SK-N-SH (cell line): ENCODE data around the gene MYBBP1A. TPM values are rescaled to one million over a fixed set of nuclear protein-coding genes. Genes with fewer than 3 reads are reported as not detected.

ENCODE experiments used
- CTCF ChIA-PET: fragments of 300-600, 350-600 bp; formaldehyde crosslinking; extraction: SDS; loops from one replicate; lab custom pipeline; 2021; lab: Yijun Ruan, JAX
- POLR2A ChIA-PET: fragments of 350-600 bp; sonication (Branson Sonifier 250); formaldehyde crosslinking; extraction: SDS; loops from one replicate; lab custom pipeline; 2020; ENCODE audit warnings: antibody characterized with exemption, inconsistent platforms; lab: Yijun Ruan, JAX
- DNase-seq: peaks from one replicate; pipeline ENCODE4 v3.0.0; 2012
- H2AFZ ChIP-seq: fragments of 200-600 bp; sonication (generic); 2 replicates; pipeline ENCODE4 v1.8.1; 2016; ENCODE audit warnings: antibody characterized with exemption, mild to moderate bottlenecking, low read depth
- H3F3A ChIP-seq: fragments of 200-600 bp; sonication (generic); replicated peaks from 2 replicates; pipeline ENCODE3; 2016; ENCODE audit warnings: antibody characterized with exemption, mild to moderate bottlenecking; ENCODE audit not compliant: insufficient read depth
- H3K27ac ChIP-seq, 2 experiments: fragments of 200-500 bp in 1 of 2; fragments of 200-600 bp in 1 of 2; sonication (Bioruptor generic) in 1 of 2; sonication (generic), shearing (Covaris generic) in 1 of 2; 2 replicates each; pipeline versions ENCODE4 v1.5.1 to v1.6.1; 2014 to 2016; ENCODE audit warnings: low read depth in 2 of 2, inconsistent platforms in 1 of 2, low read length in 1 of 2, mild to moderate bottlenecking in 1 of 2, mixed read lengths in 1 of 2
- H3K27me3 ChIP-seq: fragments of 200-600 bp; sonication (generic), shearing (Covaris generic); 2 replicates; pipeline ENCODE4 v1.6.1; 2016; ENCODE audit warnings: mixed run types; ENCODE audit not compliant: insufficient read depth
- H3K36me3 ChIP-seq, 2 experiments: fragments of 200-500 bp in 1 of 2; fragments of 200-600 bp in 1 of 2; sonication (Bioruptor generic) in 1 of 2; sonication (generic) in 1 of 2; replicated peaks in 1 of 2; 2 replicates each; pipeline versions ENCODE3 to v1.5.1; 2014 to 2016; ENCODE audit warnings: low read length in 1 of 2, mild to moderate bottlenecking in 1 of 2; ENCODE audit not compliant: insufficient read depth in 2 of 2, control insufficient read depth in 1 of 2
- H3K4me1 ChIP-seq, 2 experiments: fragments of 200-500 bp in 1 of 2; fragments of 200-600 bp in 1 of 2; sonication (Bioruptor generic) in 1 of 2; sonication (generic), shearing (Covaris generic) in 1 of 2; 2 replicates each; pipeline versions ENCODE4 v1.5.1 to v1.6.1; 2014 to 2016; ENCODE audit warnings: low read depth in 1 of 2, low read length in 1 of 2, mixed run types in 1 of 2; ENCODE audit not compliant: insufficient read depth in 2 of 2, control insufficient read depth in 1 of 2
- H3K4me2 ChIP-seq: fragments of 200-600 bp; sonication (generic), shearing (Covaris generic); 2 replicates; pipeline ENCODE4 v1.6.1; 2017; ENCODE audit warnings: mixed run types
- H3K4me3 ChIP-seq, 2 experiments: fragments of 200-500 bp in 1 of 2; fragments of 200-600 bp in 1 of 2; sonication (Bioruptor generic) in 1 of 2; sonication (generic), shearing (Covaris generic) in 1 of 2; 2 replicates each; pipeline versions ENCODE4 v1.5.1 to v1.8.1; 2014 to 2016; ENCODE audit warnings: low read depth in 2 of 2, inconsistent platforms in 1 of 2, low read length in 1 of 2, mild to moderate bottlenecking in 1 of 2, mixed read lengths in 1 of 2, moderate library complexity in 1 of 2
- H3K79me2 ChIP-seq: fragments of 200-600 bp; sonication (generic); 2 replicates; pipeline ENCODE4 v1.8.1; 2017; ENCODE audit warnings: mild to moderate bottlenecking; ENCODE audit not compliant: insufficient read depth
- H3K9ac ChIP-seq: fragments of 200-600 bp; sonication (generic); 2 replicates; pipeline ENCODE4 v1.6.1; 2017; ENCODE audit warnings: mixed run types
- H3K9me2 ChIP-seq: fragments of 200-600 bp; sonication (generic); 2 replicates; pipeline ENCODE4 v1.6.1; 2017; ENCODE audit warnings: mixed run types
- H3K9me3 ChIP-seq: fragments of 200-600 bp; sonication (generic); 2 replicates; pipeline ENCODE4 v1.6.1; 2017; ENCODE audit warnings: mixed run types, mild to moderate bottlenecking, moderate library complexity
- H4K20me1 ChIP-seq: fragments of 200-600 bp; sonication (generic); 2 replicates; pipeline ENCODE4 v1.6.1; 2017; ENCODE audit warnings: mild to moderate bottlenecking, mixed run types; ENCODE audit not compliant: insufficient read depth
- CHD2 ChIP-seq: fragments of 150-350 bp; IDR thresholded peaks from 2 replicates; pipeline ENCODE4 v1.6.1; 2018; ENCODE audit warnings: low read length; ENCODE audit not compliant: partially characterized antibody
- NFIC ChIP-seq: IDR thresholded peaks from 2 replicates; pipeline ENCODE4 v1.4.0; 2012; ENCODE audit warnings: borderline replicate concordance
- RFX5 ChIP-seq: IDR thresholded peaks from 2 replicates; pipeline ENCODE4 v1.6.1; 2012; ENCODE audit warnings: mild to moderate bottlenecking, improper control_type of control experiment, low read length
- SIN3A ChIP-seq: IDR thresholded peaks from 2 replicates; pipeline ENCODE4 v1.6.1; 2012; ENCODE audit warnings: low read depth, mild to moderate bottlenecking, low read length, moderate library complexity, borderline replicate concordance
- WGBS: methylation state at CpG from one replicate; pipeline ENCODE4 v1.1.6; 2017; ENCODE audit warnings: low lambda C conversion rate; 5-methylcytosine and 5-hydroxymethylcytosine counted together
- polyA plus RNA-seq, 3 experiments: library from polyadenylated mRNA; depleted of rRNA; stranded (reverse); fragments of >200 nt; gene quantifications; 2 replicates each; pipeline ENCODE4 v1.2.3, GENCODE V29; 2012
- TF ChIP-seq, protein P1 (sequence below): IDR thresholded peaks from 2 replicates; pipeline ENCODE4 v1.4.0; 2012; ENCODE audit warnings: low read depth, borderline replicate concordance
- TF ChIP-seq, protein P2 (sequence below): IDR thresholded peaks from 2 replicates; pipeline ENCODE4 v1.6.1; 2012; ENCODE audit warnings: mild to moderate bottlenecking, low read depth, low read length, moderate library complexity
- TF ChIP-seq, protein P3 (sequence below): IDR thresholded peaks from 2 replicates; pipeline ENCODE4 v1.4.0; 2012; ENCODE audit warnings: low read depth

The MYBBP1A gene
- polyA plus RNA-seq, 1 of the 3 experiments (the other 2 are of a cell fraction) = 93.0 TPM

DNA sequence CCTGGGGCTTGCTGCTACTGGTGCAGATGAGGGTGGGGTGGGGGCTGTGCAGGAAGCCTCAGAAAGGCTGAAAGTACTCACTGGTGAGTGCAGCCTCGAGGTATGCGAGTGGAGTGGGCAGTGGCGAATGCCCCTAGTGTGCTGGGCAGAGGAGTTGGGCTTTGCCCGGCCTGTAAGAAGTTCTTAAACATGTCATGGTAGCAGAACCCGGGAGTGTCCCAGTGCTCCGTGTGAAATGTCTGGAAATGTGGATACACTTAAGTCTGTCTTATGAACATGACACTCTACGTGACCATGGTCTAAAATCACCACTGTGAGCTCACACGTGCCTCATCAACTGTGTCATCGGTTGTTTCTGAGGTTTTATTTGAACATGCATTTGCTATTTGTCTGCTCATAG, 30.9 kb upstream of the MYBBP1A start:
- Histone ChIP-seq H3K79me2 (no peaks in the 10 kb centered on the region), H2AFZ (no peak overlapping the region), H3K9me2 (no peaks in the 10 kb centered on the region), H4K20me1 (no peaks in the 10 kb centered on the region), H3K4me2 (no peak overlapping the region), H3K4me1 (peaks cover 0 to 27% of the 10 kb centered on the region in 2 experiments; a peak in 1 of 4 replicates), H3K9ac (no peak overlapping the region), H3K27ac (no peak overlapping the region), H3F3A (no peaks in the 10 kb centered on the region), H3K9me3 (no peaks in the 10 kb centered on the region), H3K27me3 (peaks cover 72% of the 10 kb centered on the region), H3K4me3 (no peak overlapping the region), H3K36me3 (no peaks in the 10 kb centered on the region)
- no peak for DNase-seq
- CTCF ChIA-PET = interaction anchor here (0.7 to 9.7 kb wide), 3 partner anchors 20 to 94 kb away, joined by 3 to 75 read pairs (median 22); no protein-coding TSS in a partner anchor
- POLR2A ChIA-PET = no interaction called here
- TF ChIP-seq, protein P1, sequence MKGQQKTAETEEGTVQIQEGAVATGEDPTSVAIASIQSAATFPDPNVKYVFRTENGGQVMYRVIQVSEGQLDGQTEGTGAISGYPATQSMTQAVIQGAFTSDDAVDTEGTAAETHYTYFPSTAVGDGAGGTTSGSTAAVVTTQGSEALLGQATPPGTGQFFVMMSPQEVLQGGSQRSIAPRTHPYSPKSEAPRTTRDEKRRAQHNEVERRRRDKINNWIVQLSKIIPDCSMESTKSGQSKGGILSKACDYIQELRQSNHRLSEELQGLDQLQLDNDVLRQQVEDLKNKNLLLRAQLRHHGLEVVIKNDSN = no peak
- TF ChIP-seq, protein P2, sequence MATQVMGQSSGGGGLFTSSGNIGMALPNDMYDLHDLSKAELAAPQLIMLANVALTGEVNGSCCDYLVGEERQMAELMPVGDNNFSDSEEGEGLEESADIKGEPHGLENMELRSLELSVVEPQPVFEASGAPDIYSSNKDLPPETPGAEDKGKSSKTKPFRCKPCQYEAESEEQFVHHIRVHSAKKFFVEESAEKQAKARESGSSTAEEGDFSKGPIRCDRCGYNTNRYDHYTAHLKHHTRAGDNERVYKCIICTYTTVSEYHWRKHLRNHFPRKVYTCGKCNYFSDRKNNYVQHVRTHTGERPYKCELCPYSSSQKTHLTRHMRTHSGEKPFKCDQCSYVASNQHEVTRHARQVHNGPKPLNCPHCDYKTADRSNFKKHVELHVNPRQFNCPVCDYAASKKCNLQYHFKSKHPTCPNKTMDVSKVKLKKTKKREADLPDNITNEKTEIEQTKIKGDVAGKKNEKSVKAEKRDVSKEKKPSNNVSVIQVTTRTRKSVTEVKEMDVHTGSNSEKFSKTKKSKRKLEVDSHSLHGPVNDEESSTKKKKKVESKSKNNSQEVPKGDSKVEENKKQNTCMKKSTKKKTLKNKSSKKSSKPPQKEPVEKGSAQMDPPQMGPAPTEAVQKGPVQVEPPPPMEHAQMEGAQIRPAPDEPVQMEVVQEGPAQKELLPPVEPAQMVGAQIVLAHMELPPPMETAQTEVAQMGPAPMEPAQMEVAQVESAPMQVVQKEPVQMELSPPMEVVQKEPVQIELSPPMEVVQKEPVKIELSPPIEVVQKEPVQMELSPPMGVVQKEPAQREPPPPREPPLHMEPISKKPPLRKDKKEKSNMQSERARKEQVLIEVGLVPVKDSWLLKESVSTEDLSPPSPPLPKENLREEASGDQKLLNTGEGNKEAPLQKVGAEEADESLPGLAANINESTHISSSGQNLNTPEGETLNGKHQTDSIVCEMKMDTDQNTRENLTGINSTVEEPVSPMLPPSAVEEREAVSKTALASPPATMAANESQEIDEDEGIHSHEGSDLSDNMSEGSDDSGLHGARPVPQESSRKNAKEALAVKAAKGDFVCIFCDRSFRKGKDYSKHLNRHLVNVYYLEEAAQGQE = no peak
- TF ChIP-seq, protein P3, sequence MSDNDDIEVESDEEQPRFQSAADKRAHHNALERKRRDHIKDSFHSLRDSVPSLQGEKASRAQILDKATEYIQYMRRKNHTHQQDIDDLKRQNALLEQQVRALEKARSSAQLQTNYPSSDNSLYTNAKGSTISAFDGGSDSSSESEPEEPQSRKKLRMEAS = no peak
- TF ChIP-seq NFIC = no peak
- 77% methylated on average over 9 of the region's 9 CpGs for WGBS

DNA sequence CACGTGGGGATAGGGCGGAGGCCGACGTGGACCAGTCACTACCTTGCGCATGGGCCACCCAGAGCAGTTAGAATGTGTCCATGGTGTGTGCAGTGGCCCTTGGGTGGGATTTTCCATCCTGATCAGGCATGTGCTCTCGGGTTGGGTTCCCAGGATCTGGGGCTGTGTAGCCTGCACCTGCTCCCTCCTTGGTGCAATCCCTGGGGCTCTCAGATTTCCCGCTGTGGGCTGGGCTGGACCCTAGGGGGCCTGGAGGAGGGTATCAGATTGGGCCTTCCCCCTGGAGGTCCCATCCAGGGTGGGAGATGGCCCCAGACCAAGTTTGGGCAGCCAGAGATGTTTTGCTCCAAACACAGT, 30.4 kb upstream of the MYBBP1A start:
- Histone ChIP-seq H2AFZ (no peak overlapping the region), H3K27me3 (peaks cover 68% of the 10 kb centered on the region), H3K9ac (no peak overlapping the region), H3K79me2 (no peaks in the 10 kb centered on the region), H3K36me3 (no peaks in the 10 kb centered on the region), H3K9me2 (no peaks in the 10 kb centered on the region), H3K9me3 (no peaks in the 10 kb centered on the region), H3K27ac (no peak overlapping the region), H3F3A (no peaks in the 10 kb centered on the region), H3K4me3 (no peak overlapping the region), H3K4me1 (peaks cover 0 to 27% of the 10 kb centered on the region in 2 experiments; a peak in 1 of 4 replicates), H3K4me2 (no peak overlapping the region), H4K20me1 (no peaks in the 10 kb centered on the region)
- no peak for DNase-seq
- WGBS = no CpG with 5 or more reads among the region's 7 CpGs
- CTCF ChIA-PET = interaction anchor here (2.3 to 9.7 kb wide), 4 partner anchors 18 to 40 kb away, joined by 8 to 75 read pairs (median 48); no protein-coding TSS in a partner anchor
- POLR2A ChIA-PET = no interaction called here
- TF ChIP-seq RFX5 (no peak), CHD2 (no peak), SIN3A (no peak)
